HG02642 (cell line): ENCODE results near the gene RHO.

Experiments used
- ATAC-seq: cut with Tn5 transposase; IDR thresholded peaks from one replicate; pipeline ENCODE4 v1.9.1; 2021; ENCODE audit warnings: mild to moderate bottlenecking; ENCODE audit not compliant: unreplicated experiment, poor library complexity

Gene RHO

DNA sequence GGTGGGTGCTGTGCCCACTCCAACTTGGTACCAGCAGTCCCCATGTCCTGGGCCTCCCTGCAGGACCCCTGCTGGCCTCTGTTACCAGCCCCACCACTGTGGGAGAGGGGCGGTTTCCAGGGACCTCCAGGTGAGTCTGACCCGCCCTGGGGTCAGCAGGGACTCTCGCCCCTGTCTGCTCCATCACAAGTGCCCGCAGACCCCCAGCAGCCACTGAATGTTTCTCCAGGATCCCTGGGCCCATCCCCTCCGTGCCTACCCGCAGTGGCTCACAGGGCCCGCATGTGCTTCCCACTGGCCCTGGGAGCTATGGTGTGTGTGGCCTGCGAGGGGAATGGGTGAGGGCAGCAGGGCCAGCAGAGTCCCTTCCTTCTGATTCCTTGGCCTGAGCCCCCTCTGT is 9.9 kb upstream of the RHO start:
- ATAC-seq: no peak

DNA sequence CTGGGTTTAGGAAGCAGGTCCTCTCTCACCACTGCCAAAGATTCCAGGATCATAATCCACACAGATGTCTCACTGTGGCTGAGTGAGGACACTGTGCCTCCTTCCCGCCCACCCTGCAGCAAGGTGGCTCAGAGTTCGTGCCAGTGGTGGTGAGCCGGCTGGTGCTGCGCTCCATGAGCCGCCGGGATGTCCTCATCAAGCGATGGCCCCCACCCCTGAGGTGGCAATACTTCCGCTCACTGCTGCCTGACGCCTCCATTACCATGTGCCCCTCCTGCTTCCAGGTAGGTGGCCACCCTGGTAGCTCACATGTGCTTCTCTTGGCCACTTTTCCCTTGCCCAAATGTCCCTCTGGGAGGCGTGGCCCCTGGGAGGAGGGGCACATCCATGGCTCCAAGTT is 9.0 kb upstream of the RHO start:
- no peak for ATAC-seq

DNA sequence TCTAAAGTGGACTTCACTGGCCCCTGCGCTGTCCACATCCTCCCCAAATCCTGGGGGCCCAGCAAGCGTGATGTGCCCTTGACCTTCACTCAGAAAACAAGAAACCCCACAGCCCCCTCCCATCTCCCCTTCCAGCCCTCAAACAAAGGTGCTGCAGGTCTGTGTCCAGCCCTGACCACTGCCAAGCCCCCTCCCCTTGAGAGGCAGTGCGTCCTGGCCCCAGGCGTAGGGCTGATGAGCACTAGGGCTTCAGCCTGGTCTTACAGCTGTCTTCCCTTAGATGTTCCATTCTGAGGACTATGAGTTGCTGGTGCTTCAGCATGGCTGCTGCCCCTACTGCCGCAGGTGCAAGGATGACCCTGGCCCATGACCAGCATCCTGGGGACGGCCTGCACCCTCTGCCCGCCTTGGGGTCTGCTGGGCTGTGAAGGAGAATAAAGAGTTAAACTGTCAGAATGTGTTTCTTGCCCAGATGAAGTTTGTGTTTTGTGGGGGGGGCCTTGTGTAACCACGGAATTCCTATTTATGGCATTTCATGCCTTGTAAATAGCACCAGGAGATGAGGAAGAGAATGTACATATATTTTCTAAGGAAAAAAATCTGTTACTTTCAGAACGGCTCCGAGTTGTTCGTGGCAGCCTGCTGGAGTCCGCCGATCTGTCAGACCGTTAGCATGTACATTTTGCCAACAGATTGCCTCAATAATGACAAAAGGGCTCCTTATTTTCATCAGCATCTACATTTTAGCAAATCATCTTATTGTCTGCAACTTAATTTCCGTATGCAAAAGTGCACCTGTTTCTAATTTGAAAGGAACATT is 8.3 kb upstream of the RHO start:
- ATAC-seq: no peak

DNA sequence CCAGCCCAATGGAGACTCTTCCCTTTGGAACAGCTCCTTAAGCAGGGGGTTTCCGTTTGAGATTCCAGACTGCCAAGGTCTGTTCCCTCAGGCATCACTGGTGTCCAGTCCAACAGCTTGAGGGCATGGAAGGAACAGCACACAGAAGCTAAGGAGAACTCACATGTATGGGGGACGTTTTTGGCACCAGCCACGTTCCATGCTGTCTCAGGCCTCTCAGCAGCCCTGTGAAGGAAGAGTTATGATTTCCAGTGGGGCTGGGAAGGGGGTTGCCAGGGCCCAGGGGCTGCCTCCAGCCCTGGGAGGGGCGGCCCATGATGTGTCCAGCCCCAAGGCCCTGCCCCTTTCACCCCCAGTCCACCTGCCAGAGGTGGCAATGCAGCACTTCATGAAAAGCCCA is 7.5 kb upstream of the RHO start:
- ATAC-seq: no peak

DNA sequence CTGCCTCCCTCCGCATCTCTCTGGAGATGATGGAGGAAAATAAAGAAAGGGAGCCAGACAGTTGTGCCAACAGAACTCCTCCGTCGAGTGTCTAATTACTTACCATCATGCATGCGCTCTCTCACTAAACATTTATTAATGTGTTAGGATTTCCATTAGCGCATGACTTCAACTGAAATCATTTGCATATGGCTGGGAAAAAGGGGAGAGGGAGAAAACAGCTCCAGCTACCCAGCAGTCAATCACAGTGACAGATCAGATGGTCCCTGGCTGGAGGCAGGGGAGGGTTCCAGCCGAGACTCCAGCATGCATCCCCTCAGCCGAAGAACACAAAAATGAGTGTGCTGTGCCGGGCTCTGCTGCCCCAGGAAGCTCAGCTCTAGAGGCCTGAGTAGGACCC is 6.8 kb upstream of the RHO start:
- ATAC-seq: no peak

DNA sequence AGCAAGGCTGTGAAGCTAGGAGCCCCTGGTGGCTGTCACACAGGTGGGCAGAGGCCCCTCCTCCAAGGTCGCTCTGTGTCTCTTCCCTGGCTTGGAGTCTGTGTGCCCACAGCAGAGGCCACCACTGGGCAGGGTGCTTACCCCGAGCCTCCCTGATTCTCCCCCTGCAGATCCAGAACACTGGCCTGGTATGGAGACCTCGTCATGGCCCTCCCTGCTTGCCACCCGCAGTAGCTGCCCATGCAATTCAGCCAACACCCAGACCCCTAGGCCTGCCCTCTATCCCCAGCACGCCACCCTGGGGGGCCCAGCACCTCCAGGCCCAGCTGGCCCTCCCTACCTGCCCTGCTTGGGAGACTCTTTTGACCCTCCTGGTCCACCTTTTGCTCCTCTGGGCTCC is 5.5 kb upstream of the RHO start:
- ATAC-seq: no peak

DNA sequence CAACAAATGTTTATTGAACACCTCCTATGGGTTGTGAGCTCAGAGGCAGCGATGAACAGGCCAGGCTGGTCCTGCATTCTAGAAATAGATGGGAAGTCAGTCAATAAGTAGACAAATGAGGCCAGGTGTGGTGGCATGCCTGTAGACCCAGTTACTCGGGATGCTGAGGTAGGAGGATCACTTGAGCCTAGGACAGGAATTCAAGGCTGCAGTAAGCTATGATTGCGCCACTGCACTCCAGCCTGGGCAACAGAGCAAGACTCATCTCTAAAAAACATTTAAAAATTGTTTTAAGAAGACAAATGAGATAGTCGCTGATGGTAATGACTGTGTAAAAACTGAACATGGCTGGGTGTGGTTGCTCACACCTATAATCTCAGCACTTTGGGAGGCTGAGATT is 4.4 kb upstream of the RHO start:
- no peak for ATAC-seq

DNA sequence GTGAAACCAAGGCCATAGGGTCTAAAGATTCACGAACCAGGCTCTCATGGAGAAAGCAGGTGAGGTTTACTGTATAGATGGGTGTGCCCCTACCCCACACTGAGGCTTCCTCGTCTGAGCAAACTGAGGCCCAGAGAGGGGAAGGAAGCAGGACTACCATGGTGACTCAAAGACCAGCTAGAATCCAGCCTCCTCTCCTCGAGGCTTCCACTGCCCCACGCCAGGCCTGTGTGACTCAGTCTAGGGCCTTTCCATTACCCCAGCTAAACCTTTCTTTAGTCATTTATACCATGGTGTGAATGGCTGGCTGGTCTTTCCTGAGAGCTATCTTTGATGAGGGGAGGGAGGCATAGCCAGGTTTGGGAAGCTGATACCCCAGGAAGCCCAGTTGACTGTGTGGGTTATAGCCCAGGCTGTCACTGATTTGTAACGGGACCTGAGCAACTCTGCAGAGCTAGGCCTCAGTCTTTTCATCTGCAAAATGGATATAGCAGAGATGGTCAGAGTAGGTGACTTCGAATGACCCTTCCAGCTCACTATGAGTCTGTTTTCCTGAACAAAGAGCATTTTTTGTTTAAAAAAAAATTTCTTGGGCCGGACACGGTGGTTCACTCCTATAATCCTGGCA is 3.0 kb upstream of the RHO start:
- no peak for ATAC-seq

DNA sequence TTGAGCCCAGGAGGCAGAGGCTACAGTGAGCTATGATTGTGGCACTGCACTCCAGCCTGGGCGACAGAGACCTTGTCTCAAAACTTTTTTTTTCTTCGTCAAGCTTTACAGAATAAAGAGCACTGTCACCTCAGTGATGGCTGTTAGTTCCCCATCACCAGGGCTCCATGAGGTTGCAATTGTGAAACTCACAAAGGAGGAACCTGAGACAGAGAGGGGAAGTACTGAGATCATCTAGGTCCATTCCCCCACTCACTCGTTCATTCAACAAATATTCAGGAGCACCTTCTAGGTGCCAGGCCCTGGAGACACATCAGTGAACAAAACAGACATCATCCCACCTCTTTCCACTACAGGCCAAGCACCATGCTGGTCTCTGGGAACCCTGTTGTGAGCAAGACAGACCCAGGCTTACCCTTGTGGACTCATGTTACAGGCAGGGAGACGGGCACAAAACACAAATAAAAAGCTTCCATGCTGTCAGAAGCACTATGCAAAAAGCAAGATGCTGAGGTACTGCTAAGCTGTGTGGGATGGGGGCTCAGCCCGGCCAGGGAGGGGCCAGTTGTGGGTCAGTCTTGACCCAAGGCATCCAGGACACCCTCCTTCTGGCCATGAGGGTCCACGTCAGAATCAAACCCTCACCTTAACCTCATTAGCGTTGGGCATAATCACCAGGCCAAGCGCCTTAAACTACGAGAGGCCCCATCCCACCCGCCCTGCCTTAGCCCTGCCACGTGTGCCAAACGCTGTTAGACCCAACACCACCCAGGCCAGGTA is 2.1 kb upstream of the RHO start:
- peak; percentile 87 for ATAC-seq

DNA sequence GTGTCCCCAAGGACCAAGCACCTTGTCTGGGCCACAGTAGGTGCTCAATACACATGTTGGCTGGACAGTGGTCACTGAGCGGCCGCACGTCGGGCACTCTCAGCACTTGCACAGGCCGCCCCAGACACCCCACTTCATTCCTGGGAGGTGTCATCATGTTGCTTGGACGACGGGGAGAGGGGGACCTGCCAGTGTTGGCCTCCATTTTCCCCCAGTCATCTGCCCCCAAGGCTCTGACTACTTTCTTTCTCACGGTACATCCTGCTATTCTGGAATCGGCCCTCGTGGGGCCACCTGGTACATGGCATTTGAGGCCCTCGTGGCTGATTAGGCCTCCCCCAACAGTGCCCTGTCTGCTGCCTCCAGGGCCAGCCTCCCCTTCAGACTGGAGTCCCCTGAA is 1.2 kb upstream of the RHO start:
- no peak for ATAC-seq

DNA sequence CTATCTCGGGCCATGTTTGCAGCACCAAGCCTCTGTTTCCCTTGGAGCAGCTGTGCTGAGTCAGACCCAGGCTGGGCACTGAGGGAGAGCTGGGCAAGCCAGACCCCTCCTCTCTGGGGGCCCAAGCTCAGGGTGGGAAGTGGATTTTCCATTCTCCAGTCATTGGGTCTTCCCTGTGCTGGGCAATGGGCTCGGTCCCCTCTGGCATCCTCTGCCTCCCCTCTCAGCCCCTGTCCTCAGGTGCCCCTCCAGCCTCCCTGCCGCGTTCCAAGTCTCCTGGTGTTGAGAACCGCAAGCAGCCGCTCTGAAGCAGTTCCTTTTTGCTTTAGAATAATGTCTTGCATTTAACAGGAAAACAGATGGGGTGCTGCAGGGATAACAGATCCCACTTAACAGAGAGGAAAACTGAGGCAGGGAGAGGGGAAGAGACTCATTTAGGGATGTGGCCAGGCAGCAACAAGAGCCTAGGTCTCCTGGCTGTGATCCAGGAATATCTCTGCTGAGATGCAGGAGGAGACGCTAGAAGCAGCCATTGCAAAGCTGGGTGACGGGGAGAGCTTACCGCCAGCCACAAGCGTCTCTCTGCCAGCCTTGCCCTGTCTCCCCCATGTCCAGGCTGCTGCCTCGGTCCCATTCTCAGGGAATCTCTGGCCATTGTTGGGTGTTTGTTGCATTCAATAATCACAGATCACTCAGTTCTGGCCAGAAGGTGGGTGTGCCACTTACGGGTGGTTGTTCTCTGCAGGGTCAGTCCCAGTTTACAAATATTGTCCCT is 1.2 kb downstream of the RHO start:
- no peak for ATAC-seq

DNA sequence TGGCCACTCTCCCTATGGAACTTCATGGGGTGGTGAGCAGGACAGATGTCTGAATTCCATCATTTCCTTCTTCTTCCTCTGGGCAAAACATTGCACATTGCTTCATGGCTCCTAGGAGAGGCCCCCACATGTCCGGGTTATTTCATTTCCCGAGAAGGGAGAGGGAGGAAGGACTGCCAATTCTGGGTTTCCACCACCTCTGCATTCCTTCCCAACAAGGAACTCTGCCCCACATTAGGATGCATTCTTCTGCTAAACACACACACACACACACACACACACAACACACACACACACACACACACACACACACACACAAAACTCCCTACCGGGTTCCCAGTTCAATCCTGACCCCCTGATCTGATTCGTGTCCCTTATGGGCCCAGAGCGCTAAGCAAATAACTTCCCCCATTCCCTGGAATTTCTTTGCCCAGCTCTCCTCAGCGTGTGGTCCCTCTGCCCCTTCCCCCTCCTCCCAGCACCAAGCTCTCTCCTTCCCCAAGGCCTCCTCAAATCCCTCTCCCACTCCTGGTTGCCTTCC is 1.9 kb downstream of the RHO start:
- no peak for ATAC-seq

DNA sequence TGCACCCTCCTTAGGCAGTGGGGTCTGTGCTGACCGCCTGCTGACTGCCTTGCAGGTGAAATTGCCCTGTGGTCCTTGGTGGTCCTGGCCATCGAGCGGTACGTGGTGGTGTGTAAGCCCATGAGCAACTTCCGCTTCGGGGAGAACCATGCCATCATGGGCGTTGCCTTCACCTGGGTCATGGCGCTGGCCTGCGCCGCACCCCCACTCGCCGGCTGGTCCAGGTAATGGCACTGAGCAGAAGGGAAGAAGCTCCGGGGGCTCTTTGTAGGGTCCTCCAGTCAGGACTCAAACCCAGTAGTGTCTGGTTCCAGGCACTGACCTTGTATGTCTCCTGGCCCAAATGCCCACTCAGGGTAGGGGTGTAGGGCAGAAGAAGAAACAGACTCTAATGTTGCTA is 2.4 kb downstream of the RHO start:
- ATAC-seq: no peak

DNA sequence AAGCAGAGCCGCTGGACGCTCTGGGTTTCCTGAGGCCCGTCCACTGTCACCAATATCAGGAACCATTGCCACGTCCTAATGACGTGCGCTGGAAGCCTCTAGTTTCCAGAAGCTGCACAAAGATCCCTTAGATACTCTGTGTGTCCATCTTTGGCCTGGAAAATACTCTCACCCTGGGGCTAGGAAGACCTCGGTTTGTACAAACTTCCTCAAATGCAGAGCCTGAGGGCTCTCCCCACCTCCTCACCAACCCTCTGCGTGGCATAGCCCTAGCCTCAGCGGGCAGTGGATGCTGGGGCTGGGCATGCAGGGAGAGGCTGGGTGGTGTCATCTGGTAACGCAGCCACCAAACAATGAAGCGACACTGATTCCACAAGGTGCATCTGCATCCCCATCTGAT is 3.3 kb downstream of the RHO start:
- no peak for ATAC-seq

DNA sequence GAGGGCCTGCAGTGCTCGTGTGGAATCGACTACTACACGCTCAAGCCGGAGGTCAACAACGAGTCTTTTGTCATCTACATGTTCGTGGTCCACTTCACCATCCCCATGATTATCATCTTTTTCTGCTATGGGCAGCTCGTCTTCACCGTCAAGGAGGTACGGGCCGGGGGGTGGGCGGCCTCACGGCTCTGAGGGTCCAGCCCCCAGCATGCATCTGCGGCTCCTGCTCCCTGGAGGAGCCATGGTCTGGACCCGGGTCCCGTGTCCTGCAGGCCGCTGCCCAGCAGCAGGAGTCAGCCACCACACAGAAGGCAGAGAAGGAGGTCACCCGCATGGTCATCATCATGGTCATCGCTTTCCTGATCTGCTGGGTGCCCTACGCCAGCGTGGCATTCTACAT is 3.8 kb downstream of the RHO start:
- no peak for ATAC-seq

DNA sequence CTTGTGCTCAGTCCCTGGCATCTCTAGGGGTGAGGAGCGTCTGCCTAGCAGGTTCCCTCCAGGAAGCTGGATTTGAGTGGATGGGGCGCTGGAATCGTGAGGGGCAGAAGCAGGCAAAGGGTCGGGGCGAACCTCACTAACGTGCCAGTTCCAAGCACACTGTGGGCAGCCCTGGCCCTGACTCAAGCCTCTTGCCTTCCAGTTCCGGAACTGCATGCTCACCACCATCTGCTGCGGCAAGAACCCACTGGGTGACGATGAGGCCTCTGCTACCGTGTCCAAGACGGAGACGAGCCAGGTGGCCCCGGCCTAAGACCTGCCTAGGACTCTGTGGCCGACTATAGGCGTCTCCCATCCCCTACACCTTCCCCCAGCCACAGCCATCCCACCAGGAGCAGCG is 5.0 kb downstream of the RHO start:
- ATAC-seq: no peak

DNA sequence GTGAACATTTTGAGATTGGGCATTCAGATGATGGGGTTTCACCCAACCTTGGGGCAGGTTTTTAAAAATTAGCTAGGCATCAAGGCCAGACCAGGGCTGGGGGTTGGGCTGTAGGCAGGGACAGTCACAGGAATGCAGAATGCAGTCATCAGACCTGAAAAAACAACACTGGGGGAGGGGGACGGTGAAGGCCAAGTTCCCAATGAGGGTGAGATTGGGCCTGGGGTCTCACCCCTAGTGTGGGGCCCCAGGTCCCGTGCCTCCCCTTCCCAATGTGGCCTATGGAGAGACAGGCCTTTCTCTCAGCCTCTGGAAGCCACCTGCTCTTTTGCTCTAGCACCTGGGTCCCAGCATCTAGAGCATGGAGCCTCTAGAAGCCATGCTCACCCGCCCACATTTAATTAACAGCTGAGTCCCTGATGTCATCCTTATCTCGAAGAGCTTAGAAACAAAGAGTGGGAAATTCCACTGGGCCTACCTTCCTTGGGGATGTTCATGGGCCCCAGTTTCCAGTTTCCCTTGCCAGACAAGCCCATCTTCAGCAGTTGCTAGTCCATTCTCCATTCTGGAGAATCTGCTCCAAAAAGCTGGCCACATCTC is 6.1 kb downstream of the RHO start:
- ATAC-seq: no peak

DNA sequence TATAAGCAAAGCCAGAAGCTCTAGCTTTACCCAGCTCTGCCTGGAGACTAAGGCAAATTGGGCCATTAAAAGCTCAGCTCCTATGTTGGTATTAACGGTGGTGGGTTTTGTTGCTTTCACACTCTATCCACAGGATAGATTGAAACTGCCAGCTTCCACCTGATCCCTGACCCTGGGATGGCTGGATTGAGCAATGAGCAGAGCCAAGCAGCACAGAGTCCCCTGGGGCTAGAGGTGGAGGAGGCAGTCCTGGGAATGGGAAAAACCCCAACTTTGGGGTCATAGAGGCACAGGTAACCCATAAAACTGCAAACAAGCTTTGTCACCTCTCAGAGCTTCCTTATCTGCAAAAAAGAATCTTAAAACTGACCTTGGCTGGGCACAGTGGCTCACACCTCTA is 6.6 kb downstream of the RHO start:
- no peak for ATAC-seq

DNA sequence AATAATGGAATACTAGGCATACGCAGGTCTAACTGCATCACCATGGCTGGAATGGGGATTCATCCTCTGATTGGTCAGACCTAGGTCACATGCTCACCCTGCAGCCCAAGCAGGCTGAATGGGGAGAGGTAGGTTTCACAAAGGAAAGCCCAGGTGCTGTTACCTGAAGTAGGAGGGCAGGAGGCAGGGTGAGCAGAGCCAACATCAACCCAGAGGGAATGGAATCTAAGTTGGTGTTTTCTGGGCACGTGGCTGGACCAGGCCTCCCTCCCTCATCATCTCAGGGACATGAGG is 7.9 kb downstream of the RHO start:
- no peak for ATAC-seq

DNA sequence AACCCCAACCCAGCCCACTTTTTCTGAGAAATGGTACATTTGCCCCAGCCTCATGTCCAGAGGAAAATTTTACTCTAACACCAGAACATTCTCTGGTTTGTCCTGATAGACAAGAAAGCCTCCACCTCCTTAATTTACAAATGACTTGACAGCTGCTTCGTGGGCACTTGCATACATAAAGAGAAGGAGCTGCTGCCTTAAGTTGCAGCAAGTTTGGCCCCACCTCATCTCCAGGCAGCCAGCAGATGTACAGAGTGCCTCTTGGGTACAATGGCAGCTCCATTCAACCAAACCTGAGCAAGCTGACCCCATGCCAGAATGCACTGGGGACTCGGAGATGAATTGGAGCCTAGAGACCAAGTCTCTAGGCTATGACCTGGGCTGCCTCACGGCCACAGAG is 8.4 kb downstream of the RHO start:
- no peak for ATAC-seq
